SK-N-SH treated with all-trans-retinoic acid at 6 μM for 48 hours (cell line): ENCODE data around the gene PBX4.

Experiments used
- ATAC-seq: fragments of 200-7000 bp; cut with Tn5 transposase; 3 replicates; pipeline ENCODE4 v1.9.1; 2020; ENCODE audit warnings: mild to moderate bottlenecking, moderate library complexity
- ARNTL ChIP-seq: fragments of 450-650 bp; formaldehyde crosslinking; IDR thresholded peaks from 2 replicates; pipeline ENCODE4 v1.5.0; 2020; ENCODE audit warnings: low read depth, mild to moderate bottlenecking, moderate library complexity, borderline replicate concordance
- BACH2 ChIP-seq: fragments of 250-450 bp; sonication (Bioruptor Pico); IDR thresholded peaks from 2 replicates; pipeline ENCODE4 v1.9.0; 2021; ENCODE audit warnings: mild to moderate bottlenecking, borderline replicate concordance
- CSDC2 ChIP-seq: fragments of 250-450 bp; sonication (Bioruptor Pico); IDR thresholded peaks from 2 replicates; pipeline ENCODE4 v1.5.0; 2020; ENCODE audit warnings: mild to moderate bottlenecking, moderate library complexity
- ESRRG ChIP-seq: fragments of 250-450 bp; sonication (Bioruptor Pico); IDR thresholded peaks from 2 replicates; pipeline ENCODE4 v1.6.1; 2021; ENCODE audit warnings: mild to moderate bottlenecking
- OSR1 ChIP-seq: fragments of 250-450 bp; sonication (Bioruptor Pico); IDR thresholded peaks from 2 replicates; pipeline ENCODE4 v1.8.0; 2022; ENCODE audit warnings: moderate library complexity, mild to moderate bottlenecking, inconsistent platforms
- PATZ1 ChIP-seq: fragments of 250-450 bp; sonication (Bioruptor Pico); IDR thresholded peaks from 2 replicates; pipeline ENCODE4 v1.8.0; 2020; ENCODE audit warnings: mild to moderate bottlenecking, moderate library complexity, borderline replicate concordance
- PPARA ChIP-seq: fragments of 250-450 bp; sonication (Bioruptor Pico); IDR thresholded peaks from 2 replicates; pipeline ENCODE4 v1.5.0; 2020; ENCODE audit warnings: mild to moderate bottlenecking, borderline replicate concordance
- SNAI2 ChIP-seq: fragments of 250-450 bp; sonication (Bioruptor Pico); IDR thresholded peaks from 2 replicates; pipeline ENCODE4 v1.5.0; 2020; ENCODE audit warnings: mild to moderate bottlenecking, moderate library complexity
- TCF4 ChIP-seq: fragments of 250-450 bp; sonication (Bioruptor Pico); IDR thresholded peaks from 2 replicates; pipeline ENCODE4 v1.8.0; 2021; ENCODE audit warnings: mild to moderate bottlenecking, moderate library complexity, borderline replicate concordance
- TOX ChIP-seq: fragments of 250-450 bp; sonication (Bioruptor Pico); IDR thresholded peaks from 2 replicates; pipeline ENCODE4 v1.8.0; 2021; ENCODE audit warnings: mild to moderate bottlenecking, moderate library complexity, borderline replicate concordance
- ZC3H10 ChIP-seq: fragments of 250-450 bp; sonication (Bioruptor Pico); IDR thresholded peaks from 2 replicates; pipeline ENCODE4 v1.5.1; 2021; ENCODE audit warnings: mild to moderate bottlenecking, moderate library complexity
- ZFP30 ChIP-seq: fragments of 450-650 bp; formaldehyde crosslinking; IDR thresholded peaks from 2 replicates; pipeline ENCODE4 v1.5.0; 2022; ENCODE audit warnings: mild to moderate bottlenecking, moderate library complexity
- ZNF565 ChIP-seq: fragments of 450-650 bp; formaldehyde crosslinking; conservative IDR thresholded peaks from 2 replicates; pipeline ENCODE4 v1.5.0; 2020; ENCODE audit warnings: low read depth, mild to moderate bottlenecking, moderate library complexity
- ZNF70 ChIP-seq: fragments of 450-650 bp; formaldehyde crosslinking; IDR thresholded peaks from 2 replicates; pipeline ENCODE4 v1.5.0; 2020; ENCODE audit warnings: mild to moderate bottlenecking, moderate library complexity
- TF ChIP-seq, protein P1 (sequence below): fragments of 250-450 bp; sonication (Bioruptor Pico); IDR thresholded peaks from 2 replicates; pipeline ENCODE4 v1.5.1; 2020; ENCODE audit warnings: low read depth, mild to moderate bottlenecking, moderate library complexity
- TF ChIP-seq, protein P2 (sequence below): fragments of 250-450 bp; sonication (Bioruptor Pico); IDR thresholded peaks from 2 replicates; pipeline ENCODE4 v1.8.0; 2021; ENCODE audit warnings: low read depth, mild to moderate bottlenecking, moderate library complexity, borderline replicate concordance
- TF ChIP-seq, protein P3 (sequence below): fragments of 250-450 bp; sonication (Bioruptor Pico); IDR thresholded peaks from 2 replicates; pipeline ENCODE4 v1.5.0; 2020; ENCODE audit warnings: mild to moderate bottlenecking, moderate library complexity
- TF ChIP-seq, protein P4 (sequence below): fragments of 250-450 bp; sonication (Bioruptor Pico); IDR thresholded peaks from 2 replicates; pipeline ENCODE4 v1.5.1; 2021; ENCODE audit warnings: mild to moderate bottlenecking, moderate library complexity

PBX4 gene

DNA sequence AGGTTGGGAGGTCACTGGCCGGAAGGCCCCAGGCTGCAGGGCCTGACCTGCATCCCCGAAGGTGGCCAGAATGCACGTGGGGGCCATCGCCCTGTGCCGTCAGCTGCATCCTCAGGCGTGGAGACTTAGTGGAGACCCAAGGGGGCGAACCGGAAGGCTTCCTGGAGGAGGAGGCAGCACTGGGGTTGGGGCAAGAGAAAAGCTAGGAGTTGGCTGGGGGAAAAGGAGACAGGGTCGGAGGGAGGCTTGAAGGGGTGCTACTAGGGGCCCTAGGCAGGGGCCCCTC is 91.2 kb downstream of the PBX4 start (continued):
- TF ChIP-seq PATZ1 (CRISPR knock-in tag): no peak

DNA sequence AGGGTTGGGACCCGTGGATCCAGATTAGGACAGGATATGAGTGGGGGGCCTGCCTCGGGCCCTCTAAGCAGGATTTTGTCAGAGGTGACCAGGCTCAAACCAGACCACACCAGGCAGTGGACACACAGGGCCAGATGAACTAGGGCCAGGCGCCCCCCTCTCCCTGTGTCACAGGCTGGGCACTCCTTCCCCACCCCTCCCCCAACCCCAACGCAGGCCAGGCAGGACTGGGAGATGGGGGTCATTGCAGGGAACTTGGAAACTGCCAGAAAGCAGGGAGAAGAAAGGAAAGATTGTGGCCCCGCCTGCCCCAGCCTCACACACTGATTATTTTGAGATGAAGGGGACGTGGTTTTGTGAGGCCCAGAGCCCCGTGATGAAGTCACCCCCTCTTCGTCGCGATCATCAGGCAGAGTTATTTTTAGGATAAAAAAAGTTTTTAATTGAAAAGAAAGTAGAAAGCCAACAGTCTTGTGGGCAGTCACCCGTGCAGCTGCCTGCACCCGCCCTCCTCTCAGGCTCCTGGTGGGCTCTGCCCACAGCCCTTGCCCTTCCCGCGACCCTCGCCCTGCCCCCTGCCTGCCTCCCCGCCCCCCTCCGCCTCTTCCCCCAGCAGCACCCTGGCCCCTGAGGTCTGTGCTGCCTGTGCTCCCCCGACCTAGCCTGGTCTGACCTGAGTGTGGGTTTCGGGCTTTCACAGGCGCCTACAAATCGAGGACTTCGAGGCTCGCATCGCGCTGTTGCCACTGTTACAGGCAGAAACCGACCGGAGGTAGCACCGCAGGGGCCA is 91.7 kb downstream of the PBX4 start:
- TF ChIP-seq ZNF70 (CRISPR knock-in tag): no peak
- TF ChIP-seq, protein P1, sequence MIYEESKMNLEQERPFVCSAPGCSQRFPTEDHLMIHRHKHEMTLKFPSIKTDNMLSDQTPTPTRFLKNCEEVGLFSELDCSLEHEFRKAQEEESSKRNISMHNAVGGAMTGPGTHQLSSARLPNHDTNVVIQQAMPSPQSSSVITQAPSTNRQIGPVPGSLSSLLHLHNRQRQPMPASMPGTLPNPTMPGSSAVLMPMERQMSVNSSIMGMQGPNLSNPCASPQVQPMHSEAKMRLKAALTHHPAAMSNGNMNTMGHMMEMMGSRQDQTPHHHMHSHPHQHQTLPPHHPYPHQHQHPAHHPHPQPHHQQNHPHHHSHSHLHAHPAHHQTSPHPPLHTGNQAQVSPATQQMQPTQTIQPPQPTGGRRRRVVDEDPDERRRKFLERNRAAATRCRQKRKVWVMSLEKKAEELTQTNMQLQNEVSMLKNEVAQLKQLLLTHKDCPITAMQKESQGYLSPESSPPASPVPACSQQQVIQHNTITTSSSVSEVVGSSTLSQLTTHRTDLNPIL (CRISPR knock-in tag): no peak
- TF ChIP-seq, protein P2, sequence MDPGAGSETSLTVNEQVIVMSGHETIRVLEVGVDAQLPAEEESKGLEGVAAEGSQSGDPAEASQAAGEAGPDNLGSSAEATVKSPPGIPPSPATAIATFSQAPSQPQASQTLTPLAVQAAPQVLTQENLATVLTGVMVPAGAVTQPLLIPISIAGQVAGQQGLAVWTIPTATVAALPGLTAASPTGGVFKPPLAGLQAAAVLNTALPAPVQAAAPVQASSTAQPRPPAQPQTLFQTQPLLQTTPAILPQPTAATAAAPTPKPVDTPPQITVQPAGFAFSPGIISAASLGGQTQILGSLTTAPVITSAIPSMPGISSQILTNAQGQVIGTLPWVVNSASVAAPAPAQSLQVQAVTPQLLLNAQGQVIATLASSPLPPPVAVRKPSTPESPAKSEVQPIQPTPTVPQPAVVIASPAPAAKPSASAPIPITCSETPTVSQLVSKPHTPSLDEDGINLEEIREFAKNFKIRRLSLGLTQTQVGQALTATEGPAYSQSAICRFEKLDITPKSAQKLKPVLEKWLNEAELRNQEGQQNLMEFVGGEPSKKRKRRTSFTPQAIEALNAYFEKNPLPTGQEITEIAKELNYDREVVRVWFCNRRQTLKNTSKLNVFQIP (CRISPR knock-in tag): no peak
- TF ChIP-seq TCF4 (CRISPR knock-in tag): no peak
- TF ChIP-seq, protein P3, sequence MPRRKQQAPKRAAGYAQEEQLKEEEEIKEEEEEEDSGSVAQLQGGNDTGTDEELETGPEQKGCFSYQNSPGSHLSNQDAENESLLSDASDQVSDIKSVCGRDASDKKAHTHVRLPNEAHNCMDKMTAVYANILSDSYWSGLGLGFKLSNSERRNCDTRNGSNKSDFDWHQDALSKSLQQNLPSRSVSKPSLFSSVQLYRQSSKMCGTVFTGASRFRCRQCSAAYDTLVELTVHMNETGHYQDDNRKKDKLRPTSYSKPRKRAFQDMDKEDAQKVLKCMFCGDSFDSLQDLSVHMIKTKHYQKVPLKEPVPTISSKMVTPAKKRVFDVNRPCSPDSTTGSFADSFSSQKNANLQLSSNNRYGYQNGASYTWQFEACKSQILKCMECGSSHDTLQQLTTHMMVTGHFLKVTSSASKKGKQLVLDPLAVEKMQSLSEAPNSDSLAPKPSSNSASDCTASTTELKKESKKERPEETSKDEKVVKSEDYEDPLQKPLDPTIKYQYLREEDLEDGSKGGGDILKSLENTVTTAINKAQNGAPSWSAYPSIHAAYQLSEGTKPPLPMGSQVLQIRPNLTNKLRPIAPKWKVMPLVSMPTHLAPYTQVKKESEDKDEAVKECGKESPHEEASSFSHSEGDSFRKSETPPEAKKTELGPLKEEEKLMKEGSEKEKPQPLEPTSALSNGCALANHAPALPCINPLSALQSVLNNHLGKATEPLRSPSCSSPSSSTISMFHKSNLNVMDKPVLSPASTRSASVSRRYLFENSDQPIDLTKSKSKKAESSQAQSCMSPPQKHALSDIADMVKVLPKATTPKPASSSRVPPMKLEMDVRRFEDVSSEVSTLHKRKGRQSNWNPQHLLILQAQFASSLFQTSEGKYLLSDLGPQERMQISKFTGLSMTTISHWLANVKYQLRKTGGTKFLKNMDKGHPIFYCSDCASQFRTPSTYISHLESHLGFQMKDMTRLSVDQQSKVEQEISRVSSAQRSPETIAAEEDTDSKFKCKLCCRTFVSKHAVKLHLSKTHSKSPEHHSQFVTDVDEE (CRISPR knock-in tag): no peak
- TF ChIP-seq ZC3H10 (CRISPR knock-in tag): no peak
- TF ChIP-seq OSR1: no peak
- no peak for TF ChIP-seq ZNF565 (CRISPR knock-in tag)
- TF ChIP-seq SNAI2: no peak
- no peak for TF ChIP-seq CSDC2
- TF ChIP-seq TOX (CRISPR knock-in tag): no peak
- TF ChIP-seq ESRRG: no peak
- TF ChIP-seq PATZ1 (CRISPR knock-in tag): no peak
- no peak for ATAC-seq

DNA sequence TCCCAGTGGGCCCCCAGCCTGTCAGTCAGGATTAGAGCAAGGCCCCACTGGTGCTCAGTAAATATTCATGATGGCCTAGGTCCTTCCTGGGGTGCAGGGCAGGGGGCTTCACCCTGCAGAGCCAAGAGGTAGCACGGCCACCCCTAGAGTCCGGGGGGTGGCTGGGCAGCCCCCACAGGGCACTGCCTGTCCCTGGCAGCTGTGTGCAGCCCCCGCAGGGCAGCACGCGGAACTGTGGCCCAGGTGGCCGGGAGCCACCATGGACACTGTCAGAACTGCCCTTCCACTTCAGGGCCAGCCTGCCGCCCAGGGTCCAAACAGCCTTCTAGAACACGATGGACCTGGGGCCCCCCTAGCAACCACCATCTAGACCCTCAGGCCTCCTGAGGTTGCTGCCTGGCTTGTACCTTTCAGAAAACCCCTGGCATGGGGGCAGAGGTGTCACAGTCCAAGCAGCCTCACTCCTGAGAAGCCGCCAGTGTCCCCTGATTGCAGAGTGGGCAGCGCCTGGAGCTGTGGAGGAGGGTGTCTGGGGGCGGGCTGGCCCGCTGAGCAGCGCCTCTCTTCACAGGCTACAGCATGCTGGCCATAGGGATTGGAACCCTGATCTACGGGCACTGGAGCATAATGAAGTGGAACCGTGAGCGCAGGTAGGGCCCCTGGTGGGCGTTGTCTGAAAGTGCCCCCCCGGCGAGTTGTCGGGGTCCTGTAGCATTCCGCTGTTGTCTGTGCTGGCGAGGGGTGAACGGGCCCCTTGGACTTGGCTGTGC is 92.7 kb downstream of the PBX4 start:
- TF ChIP-seq CSDC2 (no peak), BACH2 (CRISPR knock-in tag) (no peak), SNAI2 (no peak), PPARA (CRISPR knock-in tag) (no peak), ESRRG (no peak), ARNTL (no peak), ZFP30 (CRISPR knock-in tag) (no peak)
- TF ChIP-seq, protein P3 (CRISPR knock-in tag): no peak
- TF ChIP-seq, protein P4, sequence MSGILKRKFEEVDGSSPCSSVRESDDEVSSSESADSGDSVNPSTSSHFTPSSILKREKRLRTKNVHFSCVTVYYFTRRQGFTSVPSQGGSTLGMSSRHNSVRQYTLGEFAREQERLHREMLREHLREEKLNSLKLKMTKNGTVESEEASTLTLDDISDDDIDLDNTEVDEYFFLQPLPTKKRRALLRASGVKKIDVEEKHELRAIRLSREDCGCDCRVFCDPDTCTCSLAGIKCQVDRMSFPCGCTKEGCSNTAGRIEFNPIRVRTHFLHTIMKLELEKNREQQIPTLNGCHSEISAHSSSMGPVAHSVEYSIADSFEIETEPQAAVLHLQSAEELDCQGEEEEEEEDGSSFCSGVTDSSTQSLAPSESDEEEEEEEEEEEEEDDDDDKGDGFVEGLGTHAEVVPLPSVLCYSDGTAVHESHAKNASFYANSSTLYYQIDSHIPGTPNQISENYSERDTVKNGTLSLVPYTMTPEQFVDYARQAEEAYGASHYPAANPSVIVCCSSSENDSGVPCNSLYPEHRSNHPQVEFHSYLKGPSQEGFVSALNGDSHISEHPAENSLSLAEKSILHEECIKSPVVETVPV (CRISPR knock-in tag): no peak
- ATAC-seq: no peak
